ENCODE data around the gene CYP4A22.
"Not testable (repeated sequence)": the region's sequence is repeated elsewhere in the genome, so short reads cannot be mapped to it uniquely, and the experiment has no call there.

Gene CYP4A22

DNA sequence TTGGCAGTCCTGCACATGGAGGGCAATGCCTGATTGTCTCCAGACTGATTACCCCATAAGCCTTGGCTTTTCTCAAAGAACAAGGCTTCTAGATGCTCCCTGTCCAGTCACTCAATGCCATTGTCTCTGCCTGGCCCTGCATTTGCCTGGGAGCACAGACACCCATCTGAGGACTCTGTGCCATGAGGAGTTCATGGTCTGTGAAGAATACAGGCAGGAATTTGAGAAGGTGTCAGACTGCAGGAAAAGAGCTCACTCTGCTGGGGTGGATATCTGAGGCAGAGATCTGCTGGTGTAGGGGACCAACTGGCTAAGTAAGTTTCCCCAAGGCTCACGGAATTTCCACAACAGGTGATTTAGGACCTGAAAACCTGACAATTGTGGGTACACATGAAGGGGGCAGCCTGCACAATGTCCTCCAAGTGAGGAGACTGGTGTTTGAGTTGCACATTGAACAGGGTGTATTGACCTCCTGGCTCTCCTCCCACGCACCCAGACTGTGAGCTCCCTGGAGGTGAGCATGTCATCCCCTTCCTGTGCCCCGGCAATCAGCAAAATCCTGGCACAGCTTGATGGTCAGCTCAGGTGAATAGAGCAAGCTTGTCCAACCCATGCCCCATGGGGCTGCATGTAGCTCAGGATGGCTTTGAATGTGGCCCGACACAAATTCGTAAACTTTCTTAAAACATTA lies 829 bp downstream of the CYP4A22 start (continued):
- TF ChIP-seq, protein P1, sequence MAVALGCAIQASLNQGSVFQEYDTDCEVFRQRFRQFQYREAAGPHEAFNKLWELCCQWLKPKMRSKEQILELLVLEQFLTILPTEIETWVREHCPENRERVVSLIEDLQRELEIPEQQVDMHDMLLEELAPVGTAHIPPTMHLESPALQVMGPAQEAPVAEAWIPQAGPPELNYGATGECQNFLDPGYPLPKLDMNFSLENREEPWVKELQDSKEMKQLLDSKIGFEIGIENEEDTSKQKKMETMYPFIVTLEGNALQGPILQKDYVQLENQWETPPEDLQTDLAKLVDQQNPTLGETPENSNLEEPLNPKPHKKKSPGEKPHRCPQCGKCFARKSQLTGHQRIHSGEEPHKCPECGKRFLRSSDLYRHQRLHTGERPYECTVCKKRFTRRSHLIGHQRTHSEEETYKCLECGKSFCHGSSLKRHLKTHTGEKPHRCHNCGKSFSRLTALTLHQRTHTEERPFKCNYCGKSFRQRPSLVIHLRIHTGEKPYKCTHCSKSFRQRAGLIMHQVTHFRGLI (tag by site-specific recombination; IDR thresholded peaks at IDR 0.05) = no peak
- no peak for TF ChIP-seq RBAK (tag by site-specific recombination; IDR thresholded peaks at IDR 0.05)
- no peak for TF ChIP-seq ZNF837 (tag by site-specific recombination; IDR thresholded peaks at IDR 0.05)
- TF ChIP-seq ZNF654 (tag by site-specific recombination; IDR thresholded peaks at IDR 0.05; ENCODE audit: low read depth) = no peak
- TF ChIP-seq, protein P2, sequence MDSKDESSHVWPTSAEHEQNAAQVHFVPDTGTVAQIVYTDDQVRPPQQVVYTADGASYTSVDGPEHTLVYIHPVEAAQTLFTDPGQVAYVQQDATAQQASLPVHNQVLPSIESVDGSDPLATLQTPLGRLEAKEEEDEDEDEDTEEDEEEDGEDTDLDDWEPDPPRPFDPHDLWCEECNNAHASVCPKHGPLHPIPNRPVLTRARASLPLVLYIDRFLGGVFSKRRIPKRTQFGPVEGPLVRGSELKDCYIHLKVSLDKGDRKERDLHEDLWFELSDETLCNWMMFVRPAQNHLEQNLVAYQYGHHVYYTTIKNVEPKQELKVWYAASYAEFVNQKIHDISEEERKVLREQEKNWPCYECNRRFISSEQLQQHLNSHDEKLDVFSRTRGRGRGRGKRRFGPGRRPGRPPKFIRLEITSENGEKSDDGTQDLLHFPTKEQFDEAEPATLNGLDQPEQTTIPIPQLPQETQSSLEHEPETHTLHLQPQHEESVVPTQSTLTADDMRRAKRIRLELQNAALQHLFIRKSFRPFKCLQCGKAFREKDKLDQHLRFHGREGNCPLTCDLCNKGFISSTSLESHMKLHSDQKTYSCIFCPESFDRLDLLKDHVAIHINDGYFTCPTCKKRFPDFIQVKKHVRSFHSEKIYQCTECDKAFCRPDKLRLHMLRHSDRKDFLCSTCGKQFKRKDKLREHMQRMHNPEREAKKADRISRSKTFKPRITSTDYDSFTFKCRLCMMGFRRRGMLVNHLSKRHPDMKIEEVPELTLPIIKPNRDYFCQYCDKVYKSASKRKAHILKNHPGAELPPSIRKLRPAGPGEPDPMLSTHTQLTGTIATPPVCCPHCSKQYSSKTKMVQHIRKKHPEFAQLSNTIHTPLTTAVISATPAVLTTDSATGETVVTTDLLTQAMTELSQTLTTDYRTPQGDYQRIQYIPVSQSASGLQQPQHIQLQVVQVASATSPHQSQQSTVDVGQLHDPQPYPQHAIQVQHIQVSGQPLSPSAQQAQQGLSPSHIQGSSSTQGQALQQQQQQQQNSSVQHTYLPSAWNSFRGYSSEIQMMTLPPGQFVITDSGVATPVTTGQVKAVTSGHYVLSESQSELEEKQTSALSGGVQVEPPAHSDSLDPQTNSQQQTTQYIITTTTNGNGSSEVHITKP (tag by site-specific recombination; IDR thresholded peaks at IDR 0.05) = no peak
- TF ChIP-seq, protein P3, sequence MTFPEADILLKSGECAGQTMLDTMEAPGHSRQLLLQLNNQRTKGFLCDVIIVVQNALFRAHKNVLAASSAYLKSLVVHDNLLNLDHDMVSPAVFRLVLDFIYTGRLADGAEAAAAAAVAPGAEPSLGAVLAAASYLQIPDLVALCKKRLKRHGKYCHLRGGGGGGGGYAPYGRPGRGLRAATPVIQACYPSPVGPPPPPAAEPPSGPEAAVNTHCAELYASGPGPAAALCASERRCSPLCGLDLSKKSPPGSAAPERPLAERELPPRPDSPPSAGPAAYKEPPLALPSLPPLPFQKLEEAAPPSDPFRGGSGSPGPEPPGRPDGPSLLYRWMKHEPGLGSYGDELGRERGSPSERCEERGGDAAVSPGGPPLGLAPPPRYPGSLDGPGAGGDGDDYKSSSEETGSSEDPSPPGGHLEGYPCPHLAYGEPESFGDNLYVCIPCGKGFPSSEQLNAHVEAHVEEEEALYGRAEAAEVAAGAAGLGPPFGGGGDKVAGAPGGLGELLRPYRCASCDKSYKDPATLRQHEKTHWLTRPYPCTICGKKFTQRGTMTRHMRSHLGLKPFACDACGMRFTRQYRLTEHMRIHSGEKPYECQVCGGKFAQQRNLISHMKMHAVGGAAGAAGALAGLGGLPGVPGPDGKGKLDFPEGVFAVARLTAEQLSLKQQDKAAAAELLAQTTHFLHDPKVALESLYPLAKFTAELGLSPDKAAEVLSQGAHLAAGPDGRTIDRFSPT (tag by site-specific recombination; IDR thresholded peaks at IDR 0.05) = no peak

DNA sequence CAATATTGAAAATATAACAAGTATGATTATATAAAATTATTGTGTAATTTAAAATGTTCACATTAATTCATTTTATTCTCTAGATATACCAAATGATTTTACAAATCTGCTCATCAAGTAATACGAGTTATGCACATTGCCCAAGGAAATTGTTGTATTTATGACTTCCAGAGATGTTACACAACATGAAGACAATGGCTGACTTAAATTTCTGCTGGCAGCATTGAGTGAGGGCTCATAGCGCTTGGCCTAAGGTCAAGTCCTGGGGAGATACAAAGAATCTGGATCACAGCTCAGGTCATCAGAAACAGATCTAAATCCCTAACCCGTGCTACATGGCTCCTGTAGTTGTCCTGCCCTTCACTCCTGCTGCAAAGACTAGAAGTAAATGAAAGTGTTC lies 3.1 kb downstream of the CYP4A22 start:
- POLR2A ChIA-PET; H3K4me3 ChIP-seq (ENCODE audit: low read depth, low read length); H3K9me3 ChIP-seq (ENCODE audit: control insufficient read depth, insufficient read depth, low read depth, low read length); H3K36me3 ChIP-seq (ENCODE audit: control insufficient read depth in 2 of 2, insufficient read depth in 1 of 2, low read length in 2 of 2); H3K4me1 ChIP-seq (ENCODE audit: control insufficient read depth, insufficient read depth, low read length); H3K27ac ChIP-seq (ENCODE audit: extremely low read depth, low read depth, low read length): not testable (repeated sequence)
- CTCF ChIA-PET = interaction anchor here (0.7 to 0.8 kb wide), 2 partner anchors 35 to 53 kb away, joined by 3 to 7 read pairs; no protein-coding TSS in a partner anchor

DNA sequence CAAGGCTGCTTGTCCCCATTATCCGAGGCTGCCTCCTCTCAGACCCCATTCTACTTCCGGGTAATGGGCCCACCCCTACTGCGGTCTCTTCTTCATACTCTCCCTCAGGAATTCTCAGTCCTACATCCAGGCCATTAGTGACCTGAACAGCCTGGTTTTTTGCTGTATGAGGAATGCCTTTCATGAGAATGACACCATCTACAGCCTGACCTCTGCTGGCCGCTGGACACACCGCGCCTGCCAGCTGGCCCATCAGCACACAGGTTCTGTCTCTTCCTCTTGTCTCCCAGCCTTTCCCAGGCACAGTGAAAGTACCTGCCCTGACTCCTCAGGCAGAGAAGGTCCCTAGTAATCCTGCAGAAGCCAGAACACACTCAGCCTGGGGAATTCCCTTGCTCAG lies 6.4 kb downstream of the CYP4A22 start:
- H3K4me3 ChIP-seq (ENCODE audit: low read depth, low read length); POLR2A ChIA-PET; H3K4me1 ChIP-seq (ENCODE audit: control insufficient read depth, insufficient read depth, low read length); H3K9me3 ChIP-seq (ENCODE audit: control insufficient read depth, insufficient read depth, low read depth, low read length); H3K27ac ChIP-seq (ENCODE audit: extremely low read depth, low read depth, low read length); H3K36me3 ChIP-seq (ENCODE audit: control insufficient read depth in 2 of 2, insufficient read depth in 1 of 2, low read length in 2 of 2); CTCF ChIA-PET: not testable (repeated sequence)
- TF ChIP-seq, protein P4, sequence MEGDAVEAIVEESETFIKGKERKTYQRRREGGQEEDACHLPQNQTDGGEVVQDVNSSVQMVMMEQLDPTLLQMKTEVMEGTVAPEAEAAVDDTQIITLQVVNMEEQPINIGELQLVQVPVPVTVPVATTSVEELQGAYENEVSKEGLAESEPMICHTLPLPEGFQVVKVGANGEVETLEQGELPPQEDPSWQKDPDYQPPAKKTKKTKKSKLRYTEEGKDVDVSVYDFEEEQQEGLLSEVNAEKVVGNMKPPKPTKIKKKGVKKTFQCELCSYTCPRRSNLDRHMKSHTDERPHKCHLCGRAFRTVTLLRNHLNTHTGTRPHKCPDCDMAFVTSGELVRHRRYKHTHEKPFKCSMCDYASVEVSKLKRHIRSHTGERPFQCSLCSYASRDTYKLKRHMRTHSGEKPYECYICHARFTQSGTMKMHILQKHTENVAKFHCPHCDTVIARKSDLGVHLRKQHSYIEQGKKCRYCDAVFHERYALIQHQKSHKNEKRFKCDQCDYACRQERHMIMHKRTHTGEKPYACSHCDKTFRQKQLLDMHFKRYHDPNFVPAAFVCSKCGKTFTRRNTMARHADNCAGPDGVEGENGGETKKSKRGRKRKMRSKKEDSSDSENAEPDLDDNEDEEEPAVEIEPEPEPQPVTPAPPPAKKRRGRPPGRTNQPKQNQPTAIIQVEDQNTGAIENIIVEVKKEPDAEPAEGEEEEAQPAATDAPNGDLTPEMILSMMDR (tag by site-specific recombination; IDR thresholded peaks at IDR 0.05) = peak; percentile 39

DNA sequence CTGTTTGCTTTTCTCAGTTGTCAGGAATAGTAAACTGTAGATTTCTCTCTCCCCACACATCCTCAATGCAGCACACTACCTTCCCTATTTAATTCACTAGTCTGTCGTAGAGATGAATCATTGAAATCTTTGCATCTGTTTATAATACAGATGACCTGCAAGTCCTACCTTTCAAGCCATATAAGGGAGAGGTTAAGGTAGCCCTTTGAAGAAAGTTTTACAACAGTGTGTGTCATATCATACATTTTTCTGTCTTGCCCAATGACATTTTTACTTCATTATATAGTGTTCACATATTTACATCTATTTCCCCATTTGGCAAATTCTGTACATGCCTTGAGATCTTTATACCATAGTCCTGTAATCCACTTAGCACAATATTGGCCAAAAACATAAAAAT lies 9.3 kb downstream of the CYP4A22 start:
- H3K4me1 ChIP-seq (ENCODE audit: control insufficient read depth, insufficient read depth, low read length); H3K4me3 ChIP-seq (ENCODE audit: low read depth, low read length); H3K27ac ChIP-seq (ENCODE audit: extremely low read depth, low read depth, low read length); POLR2A ChIA-PET; H3K36me3 ChIP-seq (ENCODE audit: control insufficient read depth in 2 of 2, insufficient read depth in 1 of 2, low read length in 2 of 2); H3K9me3 ChIP-seq (ENCODE audit: control insufficient read depth, insufficient read depth, low read depth, low read length); CTCF ChIA-PET: not testable (repeated sequence)
